Neural cell (in vitro differentiated cells): ENCODE data around the gene TBL1XR1. TPM values are rescaled to one million over a fixed set of nuclear protein-coding genes. Genes with fewer than 3 reads are reported as not detected.

Experiments
- H2AFZ ChIP-seq: fragments of 200-600, 300-800 bp; sonication (generic), shearing (Covaris generic); 2 replicates; pipeline ENCODE4 v1.6.0; 2014; ENCODE audit warnings: low read depth, mild to moderate bottlenecking, antibody characterized with exemption, low read length, moderate library complexity
- H3F3A ChIP-seq: fragments of 200-600 bp; shearing (Covaris generic); 2 replicates; pipeline ENCODE4 v1.6.1; 2016; ENCODE audit warnings: mild to moderate bottlenecking, moderate library complexity, mixed read lengths, antibody characterized with exemption, low read length; ENCODE audit not compliant: insufficient read depth, poor library complexity, severe bottlenecking
- H3K27ac ChIP-seq: fragments of 200-600, 300-800 bp; sonication (generic), shearing (Covaris generic); 2 replicates; pipeline ENCODE4 v1.5.1; 2014; ENCODE audit warnings: mild to moderate bottlenecking, low read length, moderate library complexity
- H3K27me3 ChIP-seq: fragments of 300-800, 200-600 bp; sonication (generic), shearing (Covaris generic); 2 replicates; pipeline ENCODE4 v1.6.0; 2014; ENCODE audit warnings: mild to moderate bottlenecking, low read depth, low read length, moderate library complexity; ENCODE audit not compliant: insufficient read depth
- H3K36me3 ChIP-seq: fragments of 300-800, 200-600 bp; sonication (generic), shearing (Covaris generic); 2 replicates; pipeline ENCODE4 v1.5.1; 2014; ENCODE audit warnings: mild to moderate bottlenecking, antibody characterized with exemption, low read length, moderate library complexity; ENCODE audit not compliant: insufficient read depth
- H3K4me2 ChIP-seq: fragments of 300-800, 200-600 bp; sonication (generic), shearing (Covaris generic); 2 replicates; pipeline ENCODE4 v1.6.0; 2014; ENCODE audit warnings: mild to moderate bottlenecking, low read length
- H3K4me3 ChIP-seq: fragments of 300-800, 200-600 bp; sonication (generic), shearing (Covaris generic); 2 replicates; pipeline ENCODE4 v1.5.1; 2014; ENCODE audit warnings: mild to moderate bottlenecking, low read length, moderate library complexity
- H3K79me2 ChIP-seq: fragments of 200-600 bp; shearing (Covaris generic); replicated peaks from 2 replicates; pipeline ENCODE4 v1.6.0; 2014; ENCODE audit warnings: mild to moderate bottlenecking, low read length, moderate library complexity; ENCODE audit not compliant: insufficient read depth
- H3K9ac ChIP-seq: fragments of 300-800, 200-600 bp; sonication (generic), shearing (Covaris generic); 2 replicates; pipeline ENCODE4 v1.6.1; 2016; ENCODE audit warnings: mild to moderate bottlenecking, low read length, mixed read lengths
- H3K9me2 ChIP-seq: fragments of 200-600 bp; shearing (Covaris generic); 2 replicates; pipeline ENCODE4 v1.6.1; 2016; ENCODE audit warnings: mild to moderate bottlenecking, low read length, mixed read lengths; ENCODE audit not compliant: insufficient read depth
- H3K9me3 ChIP-seq: fragments of 200-600, 300-800 bp; sonication (generic), shearing (Covaris generic); 2 replicates; pipeline ENCODE4 v1.6.1; 2016; ENCODE audit warnings: mild to moderate bottlenecking, mixed run types, low read length, moderate library complexity, mixed read lengths
- H4K20me1 ChIP-seq: fragments of 200-600 bp; shearing (Covaris generic); 2 replicates; pipeline ENCODE4 v1.6.1; 2016; ENCODE audit warnings: mild to moderate bottlenecking, mixed run types; ENCODE audit not compliant: insufficient read depth
- EP300 ChIP-seq: fragments of 450-650 bp; conservative IDR thresholded peaks from 2 replicates; pipeline ENCODE4 v1.6.1; 2014; ENCODE audit warnings: antibody characterized with exemption, mild to moderate bottlenecking, moderate library complexity; ENCODE audit not compliant: poor library complexity, severe bottlenecking
- EZH2 ChIP-seq: fragments of 200-600, 300-800 bp; shearing (Covaris generic), sonication (generic); IDR thresholded peaks from 2 replicates; pipeline ENCODE4 v1.6.1; 2014; ENCODE audit warnings: antibody characterized with exemption, low read length, borderline replicate concordance, mild to moderate bottlenecking; ENCODE audit not compliant: insufficient read depth, poor library complexity, severe bottlenecking
- MXI1 ChIP-seq: fragments of 450-650 bp; conservative IDR thresholded peaks from 2 replicates; pipeline ENCODE4 v1.6.1; 2014; ENCODE audit warnings: antibody characterized with exemption, mild to moderate bottlenecking; ENCODE audit not compliant: poor library complexity, severe bottlenecking
- POLR2AphosphoS5 ChIP-seq: IDR thresholded peaks from 2 replicates; pipeline ENCODE4 v1.6.1; 2012
- RAD21 ChIP-seq: fragments of 450-650 bp; conservative IDR thresholded peaks from 2 replicates; pipeline ENCODE4 v1.6.1; 2014; ENCODE audit warnings: antibody characterized with exemption, mild to moderate bottlenecking, moderate library complexity
- SMC3 ChIP-seq: fragments of 450-650 bp; conservative IDR thresholded peaks from 2 replicates; pipeline ENCODE4 v1.6.1; 2014; ENCODE audit warnings: antibody characterized with exemption, mild to moderate bottlenecking, moderate library complexity; ENCODE audit not compliant: poor library complexity
- TAF1 ChIP-seq: IDR thresholded peaks from 2 replicates; pipeline ENCODE4 v1.6.1; 2012; ENCODE audit warnings: low read depth
- polyA plus RNA-seq: library from polyadenylated mRNA; depleted of rRNA; stranded (reverse); fragments of >200 nt; gene quantifications from 2 replicates; pipeline ENCODE4 v1.2.3, GENCODE V29; 2014
- TF ChIP-seq, protein P1 (sequence below): fragments of 450-650 bp; IDR thresholded peaks from 2 replicates; pipeline ENCODE4 v1.5.1; 2014; ENCODE audit warnings: antibody characterized with exemption, mild to moderate bottlenecking, moderate library complexity; ENCODE audit not compliant: poor library complexity, severe bottlenecking
- TF ChIP-seq, protein P2 (sequence below): IDR thresholded peaks from 2 replicates; pipeline ENCODE4 v1.6.1; 2012; ENCODE audit warnings: borderline replicate concordance

Gene TBL1XR1
- polyA plus RNA-seq, 1 donor from 2014 or later, result 96.3 TPM

DNA sequence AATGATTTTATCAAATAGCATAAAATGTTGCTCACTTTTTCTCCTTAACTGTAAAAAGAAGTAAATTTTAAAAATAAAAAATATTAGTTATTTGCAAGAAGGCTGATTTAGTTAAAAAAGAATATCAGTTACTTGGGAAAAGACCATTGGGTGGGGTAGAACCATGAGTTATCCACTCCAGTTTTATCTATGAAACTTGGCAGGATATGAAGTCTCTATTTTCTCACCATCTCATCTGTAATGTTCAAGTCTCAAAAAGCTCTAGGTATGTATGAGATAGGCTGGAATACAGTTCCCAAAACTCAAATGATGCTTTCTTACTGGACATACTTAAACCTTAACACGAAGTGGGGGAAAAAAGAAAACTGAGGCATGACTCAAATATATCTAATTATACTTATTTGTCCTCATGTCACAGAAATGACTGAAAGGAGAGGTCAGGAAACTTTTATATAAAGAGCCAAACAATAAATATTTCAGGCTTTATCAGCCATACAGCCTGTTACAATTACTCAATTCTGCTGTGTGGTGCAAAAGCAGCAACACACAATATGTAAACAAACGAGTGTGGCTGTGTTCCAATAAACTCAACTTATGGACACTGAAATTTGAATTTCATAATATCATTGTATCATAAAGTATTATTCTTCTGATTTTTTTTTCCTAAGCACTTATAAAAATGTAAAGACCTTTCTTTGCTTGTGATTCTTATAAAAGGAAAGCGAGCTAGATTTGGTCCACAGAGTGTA lies 131.8 kb downstream of the TBL1XR1 start:
- no peak overlapping the region for H3K4me3 ChIP-seq
- H3F3A ChIP-seq, result no peaks in the 10 kb centered on the region
- H2AFZ ChIP-seq, result no peak overlapping the region
- H3K36me3 ChIP-seq, result no peaks in the 10 kb centered on the region
- no peaks in the 10 kb centered on the region for H3K27me3 ChIP-seq
- H3K9me2 ChIP-seq, result no peaks in the 10 kb centered on the region
- TF ChIP-seq MXI1, result no peak
- no peak for TF ChIP-seq EP300
- TF ChIP-seq, protein P1, sequence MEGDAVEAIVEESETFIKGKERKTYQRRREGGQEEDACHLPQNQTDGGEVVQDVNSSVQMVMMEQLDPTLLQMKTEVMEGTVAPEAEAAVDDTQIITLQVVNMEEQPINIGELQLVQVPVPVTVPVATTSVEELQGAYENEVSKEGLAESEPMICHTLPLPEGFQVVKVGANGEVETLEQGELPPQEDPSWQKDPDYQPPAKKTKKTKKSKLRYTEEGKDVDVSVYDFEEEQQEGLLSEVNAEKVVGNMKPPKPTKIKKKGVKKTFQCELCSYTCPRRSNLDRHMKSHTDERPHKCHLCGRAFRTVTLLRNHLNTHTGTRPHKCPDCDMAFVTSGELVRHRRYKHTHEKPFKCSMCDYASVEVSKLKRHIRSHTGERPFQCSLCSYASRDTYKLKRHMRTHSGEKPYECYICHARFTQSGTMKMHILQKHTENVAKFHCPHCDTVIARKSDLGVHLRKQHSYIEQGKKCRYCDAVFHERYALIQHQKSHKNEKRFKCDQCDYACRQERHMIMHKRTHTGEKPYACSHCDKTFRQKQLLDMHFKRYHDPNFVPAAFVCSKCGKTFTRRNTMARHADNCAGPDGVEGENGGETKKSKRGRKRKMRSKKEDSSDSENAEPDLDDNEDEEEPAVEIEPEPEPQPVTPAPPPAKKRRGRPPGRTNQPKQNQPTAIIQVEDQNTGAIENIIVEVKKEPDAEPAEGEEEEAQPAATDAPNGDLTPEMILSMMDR, result no peak
- no peak for TF ChIP-seq EZH2
- H3K4me2 ChIP-seq, result no peak overlapping the region
- no peaks in the 10 kb centered on the region for H3K9me3 ChIP-seq
- H3K27ac ChIP-seq, result no peak overlapping the region
- no peaks in the 10 kb centered on the region for H4K20me1 ChIP-seq
- no peak overlapping the region for H3K9ac ChIP-seq
- H3K79me2 ChIP-seq, result peaks cover 37% of the 10 kb centered on the region

DNA sequence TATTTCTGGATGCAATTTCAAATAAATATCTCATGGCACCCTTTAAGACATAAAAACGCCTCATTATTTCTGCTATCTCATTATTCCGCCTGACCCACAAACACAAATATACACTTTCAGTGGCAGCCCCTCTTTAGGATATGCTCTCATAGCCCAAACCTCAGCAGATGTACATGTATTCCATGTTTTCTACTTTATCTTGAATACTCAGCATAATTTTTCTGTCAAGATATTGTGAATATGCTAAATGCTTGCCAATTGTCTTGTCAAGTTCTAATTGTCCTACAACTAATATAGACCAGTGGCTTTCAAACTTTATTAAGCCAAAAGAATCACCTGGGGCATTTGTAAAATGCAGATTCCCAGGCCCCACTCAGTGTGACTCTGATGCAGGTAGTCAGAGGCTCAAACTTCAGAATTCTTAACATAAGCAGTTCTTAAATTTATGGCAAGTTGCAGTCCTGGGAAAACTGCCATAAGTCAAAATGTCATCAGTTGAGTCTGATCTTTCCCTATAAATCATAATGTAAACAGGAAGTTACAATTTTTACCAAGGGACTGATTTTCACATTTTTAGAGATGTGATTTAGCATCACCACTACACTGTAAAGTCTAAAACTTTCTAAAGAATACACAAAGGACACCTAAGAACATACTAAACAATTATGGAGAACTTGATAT lies 135.1 kb downstream of the TBL1XR1 start:
- H3K36me3 ChIP-seq, result no peaks in the 10 kb centered on the region
- H2AFZ ChIP-seq, result no peak overlapping the region
- no peak overlapping the region for H3K9ac ChIP-seq
- no peaks in the 10 kb centered on the region for H3F3A ChIP-seq
- H3K4me3 ChIP-seq, result no peak overlapping the region
- no peaks in the 10 kb centered on the region for H3K27me3 ChIP-seq
- H3K9me3 ChIP-seq, result no peaks in the 10 kb centered on the region
- no peaks in the 10 kb centered on the region for H4K20me1 ChIP-seq
- no peaks in the 10 kb centered on the region for H3K9me2 ChIP-seq
- H3K4me2 ChIP-seq, result no peak overlapping the region
- no peak overlapping the region for H3K27ac ChIP-seq
- TF ChIP-seq SMC3 (no peak), RAD21 (no peak), EP300 (no peak), POLR2AphosphoS5 (no peak), TAF1 (no peak), MXI1 (no peak)
- TF ChIP-seq, protein P2, sequence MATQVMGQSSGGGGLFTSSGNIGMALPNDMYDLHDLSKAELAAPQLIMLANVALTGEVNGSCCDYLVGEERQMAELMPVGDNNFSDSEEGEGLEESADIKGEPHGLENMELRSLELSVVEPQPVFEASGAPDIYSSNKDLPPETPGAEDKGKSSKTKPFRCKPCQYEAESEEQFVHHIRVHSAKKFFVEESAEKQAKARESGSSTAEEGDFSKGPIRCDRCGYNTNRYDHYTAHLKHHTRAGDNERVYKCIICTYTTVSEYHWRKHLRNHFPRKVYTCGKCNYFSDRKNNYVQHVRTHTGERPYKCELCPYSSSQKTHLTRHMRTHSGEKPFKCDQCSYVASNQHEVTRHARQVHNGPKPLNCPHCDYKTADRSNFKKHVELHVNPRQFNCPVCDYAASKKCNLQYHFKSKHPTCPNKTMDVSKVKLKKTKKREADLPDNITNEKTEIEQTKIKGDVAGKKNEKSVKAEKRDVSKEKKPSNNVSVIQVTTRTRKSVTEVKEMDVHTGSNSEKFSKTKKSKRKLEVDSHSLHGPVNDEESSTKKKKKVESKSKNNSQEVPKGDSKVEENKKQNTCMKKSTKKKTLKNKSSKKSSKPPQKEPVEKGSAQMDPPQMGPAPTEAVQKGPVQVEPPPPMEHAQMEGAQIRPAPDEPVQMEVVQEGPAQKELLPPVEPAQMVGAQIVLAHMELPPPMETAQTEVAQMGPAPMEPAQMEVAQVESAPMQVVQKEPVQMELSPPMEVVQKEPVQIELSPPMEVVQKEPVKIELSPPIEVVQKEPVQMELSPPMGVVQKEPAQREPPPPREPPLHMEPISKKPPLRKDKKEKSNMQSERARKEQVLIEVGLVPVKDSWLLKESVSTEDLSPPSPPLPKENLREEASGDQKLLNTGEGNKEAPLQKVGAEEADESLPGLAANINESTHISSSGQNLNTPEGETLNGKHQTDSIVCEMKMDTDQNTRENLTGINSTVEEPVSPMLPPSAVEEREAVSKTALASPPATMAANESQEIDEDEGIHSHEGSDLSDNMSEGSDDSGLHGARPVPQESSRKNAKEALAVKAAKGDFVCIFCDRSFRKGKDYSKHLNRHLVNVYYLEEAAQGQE, result no peak
- H3K79me2 ChIP-seq, result peaks cover 38% of the 10 kb centered on the region
